ENCODE results near the gene C2. TPM values are rescaled to one million over a fixed set of nuclear protein-coding genes. Genes with fewer than 3 reads are reported as not detected.
A peak's percentile ranks its signal among the peaks of the same experiment; 100 is the strongest.
"Not testable (repeated sequence)": the region's sequence is repeated elsewhere in the genome, so short reads cannot be mapped to it uniquely, and the experiment has no call there.

C2 gene
- polyA plus RNA-seq, 6 donors from 2014 or later: 0.31 TPM; not detected in 5

- H3K36me3 Mint-ChIP-seq: no peaks in the 10 kb centered on the region
- H3K9me3 Mint-ChIP-seq: no peaks in the 10 kb centered on the region
- DNase-seq (no peak), ATAC-seq (ENCODE audit: low read depth in 2 of 2) (no peak)
- H3K4me1 Mint-ChIP-seq: peaks cover 0 to 4% (median 2%) of the 10 kb centered on the region in 3 donors
- H3K4me3 Mint-ChIP-seq: no peak overlapping the region
- no peak overlapping the region for H3K27ac Mint-ChIP-seq
- H3K27me3 Mint-ChIP-seq: peaks cover 0 to 10% (median 0%) of the 10 kb centered on the region in 3 donors
Measured at GRCh38 chr6:31919624-31920303, 7.8 kb upstream of the C2 start.

- peaks cover 0 to 5% (median 0%) of the 10 kb centered on the region in 3 donors for H3K27me3 Mint-ChIP-seq
- DNase-seq (no peak), ATAC-seq (ENCODE audit: low read depth in 2 of 2) (no peak)
- H3K9me3 Mint-ChIP-seq: no peaks in the 10 kb centered on the region
- no peak overlapping the region for H3K4me3 Mint-ChIP-seq
- H3K27ac Mint-ChIP-seq: no peak overlapping the region
- no peaks in the 10 kb centered on the region for H3K36me3 Mint-ChIP-seq
- peaks cover 0 to 3% (median 2%) of the 10 kb centered on the region in 3 donors for H3K4me1 Mint-ChIP-seq
Measured at GRCh38 chr6:31920811-31921210, 6.7 kb upstream of the C2 start.

GRCh38 chr6:31922942-31923341, 4.6 kb upstream of the C2 start:
- peaks cover 0 to 2% (median 0%) of the 10 kb centered on the region in 3 donors for H3K4me1 Mint-ChIP-seq
- DNase-seq (peak; percentile 16), ATAC-seq (ENCODE audit: low read depth in 2 of 2) (no peak)
- no peaks in the 10 kb centered on the region for H3K36me3 Mint-ChIP-seq
- peaks cover 0 to 5% (median 0%) of the 10 kb centered on the region in 3 donors for H3K27me3 Mint-ChIP-seq
- H3K4me3 Mint-ChIP-seq: no peak overlapping the region
- peak overlapping the region in 2 of 6 donors; percentile 40 to 65 for H3K27ac Mint-ChIP-seq
- no peaks in the 10 kb centered on the region for H3K9me3 Mint-ChIP-seq

- H3K9me3 Mint-ChIP-seq: peaks cover 0 to 2% (median 0%) of the 10 kb centered on the region in 7 donors
- H3K36me3 Mint-ChIP-seq: no peaks in the 10 kb centered on the region
- DNase-seq (no peak), ATAC-seq (ENCODE audit: low read depth in 2 of 2) (no peak)
- peaks cover 0 to 15% (median 7%) of the 10 kb centered on the region in 3 donors for H3K27me3 Mint-ChIP-seq
- H3K27ac Mint-ChIP-seq: no peak overlapping the region
- peaks cover 0 to under 1% (median 0%) of the 10 kb centered on the region in 3 donors for H3K4me1 Mint-ChIP-seq
- no peak overlapping the region for H3K4me3 Mint-ChIP-seq
Measured at GRCh38 chr6:31927863-31928671, 550 bp downstream of the C2 start.

- no peak for DNase-seq
- Mint-ChIP-seq H3K4me3 (no peak overlapping the region), H3K27me3 (peaks cover 0 to 21% (median 7%) of the 10 kb centered on the region in 3 donors), H3K9me3 (peaks cover 0 to 2% (median 0%) of the 10 kb centered on the region in 7 donors), H3K36me3 (no peaks in the 10 kb centered on the region), H3K4me1 (no peaks in the 10 kb centered on the region), H3K27ac (peak overlapping the region in 1 of 6 donors; percentile 44)
- ATAC-seq (ENCODE audit: low read depth in 2 of 2): no peak
Measured at GRCh38 chr6:31928672-31928939, 1.1 kb downstream of the C2 start.

- DNase-seq (no peak), ATAC-seq (ENCODE audit: low read depth in 2 of 2) (no peak)
- H3K4me3 Mint-ChIP-seq: no peak overlapping the region
- peaks cover 0 to 2% (median 0%) of the 10 kb centered on the region in 7 donors for H3K9me3 Mint-ChIP-seq
- H3K27me3 Mint-ChIP-seq: peaks cover 0 to 22% (median 7%) of the 10 kb centered on the region in 3 donors
- no peaks in the 10 kb centered on the region for H3K4me1 Mint-ChIP-seq
- H3K36me3 Mint-ChIP-seq: no peaks in the 10 kb centered on the region
- H3K27ac Mint-ChIP-seq: no peak overlapping the region
Measured at GRCh38 chr6:31930962-31931361, 3.4 kb downstream of the C2 start.

GRCh38 chr6:31932137-31932536, 4.6 kb downstream of the C2 start:
- DNase-seq: not testable (repeated sequence)

GRCh38 chr6:31933537-31933936, 6.0 kb downstream of the C2 start:
- ATAC-seq (ENCODE audit: low read depth in 2 of 2): no peak
- no peak for DNase-seq
- H3K4me3 Mint-ChIP-seq: peak overlapping the region in 1 of 8 donors; percentile 56
- no peak overlapping the region for H3K27ac Mint-ChIP-seq
- peaks cover 0 to 2% (median 0%) of the 10 kb centered on the region in 7 donors for H3K9me3 Mint-ChIP-seq
- H3K27me3 Mint-ChIP-seq: peaks cover 0 to 12% (median 7%) of the 10 kb centered on the region in 3 donors
- H3K36me3 Mint-ChIP-seq: no peaks in the 10 kb centered on the region
- no peaks in the 10 kb centered on the region for H3K4me1 Mint-ChIP-seq

More at GRCh38 chr6:31932137-31932536, 4.6 kb downstream of the C2 start:
- H3K4me1 Mint-ChIP-seq; H3K36me3 Mint-ChIP-seq; H3K4me3 Mint-ChIP-seq; ATAC-seq (ENCODE audit: low read depth in 2 of 2); H3K27ac Mint-ChIP-seq; H3K9me3 Mint-ChIP-seq: not testable (repeated sequence)
- H3K27me3 Mint-ChIP-seq: peaks cover 0 to 22% (median 7%) of the 10 kb centered on the region in 3 donors

- Mint-ChIP-seq H3K27me3 (peaks cover 0 to 8% (median 7%) of the 10 kb centered on the region in 3 donors), H3K4me1 (no peaks in the 10 kb centered on the region), H3K9me3 (peaks cover 0 to 2% (median 0%) of the 10 kb centered on the region in 7 donors), H3K36me3 (no peaks in the 10 kb centered on the region), H3K4me3 (no peak overlapping the region), H3K27ac (peak overlapping the region in 1 of 6 donors; percentile 73)
- ATAC-seq (ENCODE audit: low read depth in 2 of 2): no peak
- no peak for DNase-seq
Measured at GRCh38 chr6:31935021-31935420, 7.5 kb downstream of the C2 start.

GRCh38 chr6:31935823-31936222, 8.3 kb downstream of the C2 start:
- DNase-seq (no peak), ATAC-seq (ENCODE audit: low read depth in 2 of 2) (no peak)
- H3K27me3 Mint-ChIP-seq: peaks cover 0 to 14% (median 4%) of the 10 kb centered on the region in 3 donors
- no peaks in the 10 kb centered on the region for H3K4me1 Mint-ChIP-seq
- peak overlapping the region in 2 of 6 donors; percentile 23 to 52 for H3K27ac Mint-ChIP-seq
- H3K4me3 Mint-ChIP-seq: no peak overlapping the region
- H3K9me3 Mint-ChIP-seq: peaks cover 0 to 1% (median 0%) of the 10 kb centered on the region in 7 donors
- H3K36me3 Mint-ChIP-seq: no peaks in the 10 kb centered on the region

GRCh38 chr6:31940256-31940664, 12.7 kb downstream of the C2 start:
- Mint-ChIP-seq H3K36me3 (no peaks in the 10 kb centered on the region), H3K27ac (no peak overlapping the region), H3K4me1 (peaks cover 0 to 7% (median 0%) of the 10 kb centered on the region in 3 donors), H3K4me3 (no peak overlapping the region), H3K27me3 (peaks cover 9 to 37% (median 29%) of the 10 kb centered on the region in 3 donors), H3K9me3 (no peaks in the 10 kb centered on the region)
- ATAC-seq (ENCODE audit: low read depth in 2 of 2): no peak
- DNase-seq: no peak

- DNase-seq: no peak
Measured at GRCh38 chr6:31943742-31944141, 16.2 kb downstream of the C2 start.

GRCh38 chr6:31945154-31945506, 17.6 kb downstream of the C2 start:
- DNase-seq (no peak), ATAC-seq (ENCODE audit: low read depth in 2 of 2) (no peak)
- no peak overlapping the region for H3K4me3 Mint-ChIP-seq
- peaks cover 12 to 52% (median 35%) of the 10 kb centered on the region in 3 donors for H3K27me3 Mint-ChIP-seq
- H3K27ac Mint-ChIP-seq: no peak overlapping the region
- no peaks in the 10 kb centered on the region for H3K36me3 Mint-ChIP-seq
- peaks cover 0 to 15% (median 11%) of the 10 kb centered on the region in 3 donors for H3K4me1 Mint-ChIP-seq
- H3K9me3 Mint-ChIP-seq: no peaks in the 10 kb centered on the region

More at GRCh38 chr6:31943742-31944141, 16.2 kb downstream of the C2 start:
- ATAC-seq (ENCODE audit: low read depth in 2 of 2): no peak
- no peak overlapping the region for H3K4me3 Mint-ChIP-seq
- no peak overlapping the region for H3K27ac Mint-ChIP-seq
- H3K4me1 Mint-ChIP-seq: peaks cover 0 to 11% (median 10%) of the 10 kb centered on the region in 3 donors
- no peaks in the 10 kb centered on the region for H3K9me3 Mint-ChIP-seq
- H3K36me3 Mint-ChIP-seq: no peaks in the 10 kb centered on the region
- H3K27me3 Mint-ChIP-seq: peaks cover 12 to 52% (median 35%) of the 10 kb centered on the region in 3 donors

Data from naive B cell (primary cell).